Retinal pigment epithelial cell (primary cell): ENCODE measurements around the gene ARHGEF38.

ENCODE experiments used
- DNase-seq: peaks from one replicate; pipeline ENCODE4 v3.0.0-alpha.2; 2010; ENCODE audit warnings: low read depth
- H3K4me3 ChIP-seq: 2 replicates; pipeline ENCODE4 v1.5.1; 2011; ENCODE audit warnings: mild to moderate bottlenecking, low read length, control low read depth, moderate library complexity
- TF ChIP-seq, protein P1 (sequence below): conservative IDR thresholded peaks from 2 replicates; pipeline ENCODE4 v1.5.1; 2011; ENCODE audit warnings: low read depth, low read length, control low read depth, inconsistent platforms

The ARHGEF38 gene

DNA sequence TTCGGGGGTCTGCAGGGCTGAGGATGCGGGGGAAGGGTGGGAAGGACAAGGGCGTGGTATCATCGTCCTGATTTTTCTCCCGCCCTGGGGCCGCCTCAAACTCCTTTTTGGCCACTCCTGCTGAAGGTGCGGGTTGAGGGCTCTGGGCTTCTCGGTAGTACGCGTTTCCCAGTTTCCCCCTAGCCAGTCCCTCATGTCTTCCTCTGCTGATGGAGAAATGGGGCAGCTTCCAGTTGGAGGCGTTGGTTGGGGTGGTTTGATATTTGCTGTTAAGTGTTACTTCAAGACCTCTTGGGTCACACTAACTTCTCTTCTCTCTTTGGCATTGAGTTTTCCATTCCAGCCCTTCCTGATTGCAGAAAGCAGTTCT is 156.6 kb downstream of the ARHGEF38 start:
- DNase-seq: no peak

GRCh38 chr4:105710012-105710600 is 157.7 kb downstream of the ARHGEF38 start:
- DNase-seq: no peak
- peak overlapping the region; percentile 17 for H3K4me3 ChIP-seq
- TF ChIP-seq, protein P1, sequence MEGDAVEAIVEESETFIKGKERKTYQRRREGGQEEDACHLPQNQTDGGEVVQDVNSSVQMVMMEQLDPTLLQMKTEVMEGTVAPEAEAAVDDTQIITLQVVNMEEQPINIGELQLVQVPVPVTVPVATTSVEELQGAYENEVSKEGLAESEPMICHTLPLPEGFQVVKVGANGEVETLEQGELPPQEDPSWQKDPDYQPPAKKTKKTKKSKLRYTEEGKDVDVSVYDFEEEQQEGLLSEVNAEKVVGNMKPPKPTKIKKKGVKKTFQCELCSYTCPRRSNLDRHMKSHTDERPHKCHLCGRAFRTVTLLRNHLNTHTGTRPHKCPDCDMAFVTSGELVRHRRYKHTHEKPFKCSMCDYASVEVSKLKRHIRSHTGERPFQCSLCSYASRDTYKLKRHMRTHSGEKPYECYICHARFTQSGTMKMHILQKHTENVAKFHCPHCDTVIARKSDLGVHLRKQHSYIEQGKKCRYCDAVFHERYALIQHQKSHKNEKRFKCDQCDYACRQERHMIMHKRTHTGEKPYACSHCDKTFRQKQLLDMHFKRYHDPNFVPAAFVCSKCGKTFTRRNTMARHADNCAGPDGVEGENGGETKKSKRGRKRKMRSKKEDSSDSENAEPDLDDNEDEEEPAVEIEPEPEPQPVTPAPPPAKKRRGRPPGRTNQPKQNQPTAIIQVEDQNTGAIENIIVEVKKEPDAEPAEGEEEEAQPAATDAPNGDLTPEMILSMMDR: no peak

More for the DNA sequence above, 156.6 kb downstream of the ARHGEF38 start:
- H3K4me3 ChIP-seq: peak overlapping the region; percentile 93
- TF ChIP-seq, protein P1: no peak

DNA sequence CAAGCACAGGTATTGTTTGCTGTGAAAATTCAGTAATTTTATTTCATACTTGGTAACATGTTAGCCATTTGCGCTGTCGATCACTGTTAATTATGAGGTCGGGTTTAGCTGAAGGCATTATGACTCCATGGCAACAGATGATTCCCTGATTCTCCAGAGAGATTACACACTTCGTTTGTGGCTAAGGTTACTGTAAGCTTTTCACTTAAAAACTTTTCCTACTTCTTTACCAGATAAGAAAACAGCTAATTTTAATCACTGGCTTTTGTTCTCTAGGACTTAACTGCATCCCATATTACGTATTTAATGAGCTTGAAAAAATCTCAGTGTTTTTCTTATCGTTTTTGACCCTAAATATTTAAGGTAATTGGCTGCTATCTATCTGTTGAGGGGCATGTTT is 158.3 kb downstream of the ARHGEF38 start:
- DNase-seq: peak; percentile 81
- H3K4me3 ChIP-seq: peak overlapping the region; percentile 5
- TF ChIP-seq, protein P1: no peak

GRCh38 chr4:105712766-105713165 is 160.3 kb downstream of the ARHGEF38 start:
- TF ChIP-seq, protein P1: no peak
- no peak for DNase-seq
- H3K4me3 ChIP-seq: no peak overlapping the region

- peak; percentile 19 for DNase-seq
- TF ChIP-seq, protein P1: no peak
- no peak overlapping the region for H3K4me3 ChIP-seq
Measured at GRCh38 chr4:105714071-105714521, 161.7 kb downstream of the ARHGEF38 start.

GRCh38 chr4:105714932-105715331 is 162.5 kb downstream of the ARHGEF38 start:
- no peak for DNase-seq
- no peak overlapping the region for H3K4me3 ChIP-seq
- TF ChIP-seq, protein P1: no peak

GRCh38 chr4:105715692-105716278 is 163.4 kb downstream of the ARHGEF38 start:
- DNase-seq: no peak
- no peak overlapping the region for H3K4me3 ChIP-seq
- TF ChIP-seq, protein P1: peak; percentile 42
